GM19467 (cell line): ENCODE measurements around the gene EDEM3.

Experiments used
- ATAC-seq: cut with Tn5 transposase; IDR thresholded peaks from one replicate; pipeline ENCODE4 v1.9.1; 2021; ENCODE audit warnings: mild to moderate bottlenecking, moderate library complexity; ENCODE audit not compliant: unreplicated experiment

Gene EDEM3

DNA sequence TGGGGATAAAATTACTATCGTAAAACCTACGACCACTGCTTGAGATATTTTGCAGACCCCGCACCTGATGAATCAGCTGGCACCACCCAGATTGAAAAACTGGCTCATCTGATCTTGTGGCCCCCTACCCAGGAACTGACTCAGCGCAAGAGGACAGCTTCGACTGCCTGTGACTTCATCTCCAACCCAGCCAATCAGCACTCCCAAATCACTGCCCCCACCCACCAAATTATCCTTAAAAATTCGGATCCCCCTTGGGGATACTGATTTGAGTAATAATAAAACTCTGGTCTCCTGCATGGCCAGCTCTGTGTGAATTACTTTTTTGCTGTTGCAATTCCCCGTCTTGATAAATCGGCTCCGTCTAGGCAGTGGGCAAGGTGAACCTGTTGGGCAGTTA lies 81.4 kb downstream of the EDEM3 start:
- no peak for ATAC-seq

DNA sequence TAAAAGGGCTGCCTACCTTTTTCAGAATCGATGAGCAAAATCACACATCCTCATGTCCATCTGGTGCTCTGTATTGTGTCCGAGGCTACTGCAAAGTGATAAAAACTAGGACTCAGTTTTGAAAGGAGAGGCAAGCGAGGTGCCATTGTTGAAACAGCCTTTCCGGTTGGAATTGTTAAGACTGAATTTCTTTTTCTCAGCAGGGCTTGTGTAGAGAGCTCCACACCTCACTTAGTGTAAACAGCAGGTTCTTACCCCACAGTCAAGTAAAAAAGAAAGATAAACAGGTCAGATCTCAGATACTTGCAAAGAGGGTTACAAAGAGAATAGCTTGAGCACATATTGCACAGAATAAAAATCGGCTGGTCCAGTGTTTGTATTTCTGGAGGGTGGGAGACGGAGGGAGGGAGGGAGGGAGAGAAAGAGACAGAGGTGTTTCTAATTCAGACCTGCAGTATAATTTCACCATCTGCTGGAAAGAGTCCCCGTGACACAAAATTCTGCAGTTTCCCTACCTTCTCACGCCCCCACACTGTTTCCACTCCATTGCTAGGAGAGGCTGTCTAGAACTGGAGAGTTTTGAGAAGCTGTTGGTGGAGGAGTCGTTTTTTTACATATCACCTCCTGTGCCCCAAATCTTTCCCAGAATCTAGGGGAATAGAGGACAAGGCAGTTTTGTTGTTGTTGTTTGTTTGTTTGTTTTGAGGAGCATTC lies 82.5 kb downstream of the EDEM3 start:
- no peak for ATAC-seq

DNA sequence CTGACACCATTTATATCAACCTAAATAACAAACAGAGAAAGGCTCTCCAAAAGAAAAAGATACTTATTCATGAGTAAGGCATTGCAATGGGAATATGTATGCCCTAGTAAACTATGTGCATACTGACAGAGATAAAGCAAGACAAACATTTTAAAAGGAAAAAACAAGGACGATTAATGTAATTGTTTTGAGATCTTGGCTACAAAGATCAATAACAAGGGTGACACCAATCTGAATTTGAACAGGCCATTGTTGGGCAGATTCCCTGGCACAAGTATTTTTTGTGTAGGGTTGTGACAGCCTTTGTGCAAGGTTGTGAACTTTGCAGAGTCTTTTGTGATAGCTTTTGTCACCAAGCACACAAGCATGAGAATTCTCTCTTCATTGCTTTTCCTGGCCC lies 85.3 kb downstream of the EDEM3 start:
- ATAC-seq: no peak

DNA sequence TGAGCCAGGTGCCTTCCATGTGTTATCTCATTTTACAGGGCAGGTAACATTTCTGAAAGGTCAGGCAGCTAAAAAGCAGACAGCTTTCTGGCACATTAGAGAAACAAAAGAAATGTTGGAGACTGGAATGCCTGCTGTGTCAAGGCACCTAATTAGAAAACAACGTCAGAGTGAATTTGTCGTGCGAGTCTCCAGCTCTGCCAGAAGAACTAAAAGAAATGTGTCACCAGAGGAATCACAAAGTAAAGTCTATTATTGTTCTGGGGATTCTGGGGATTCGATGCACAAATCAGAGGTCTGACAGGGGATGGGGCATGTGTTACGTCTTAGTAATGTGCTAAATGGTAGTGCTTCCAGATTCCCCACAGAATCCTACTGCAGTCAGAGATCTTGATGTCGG lies 89.3 kb downstream of the EDEM3 start:
- no peak for ATAC-seq

- no peak for ATAC-seq
Observed at GRCh38 chr1:184664661-184665060, 90.0 kb downstream of the EDEM3 start.

DNA sequence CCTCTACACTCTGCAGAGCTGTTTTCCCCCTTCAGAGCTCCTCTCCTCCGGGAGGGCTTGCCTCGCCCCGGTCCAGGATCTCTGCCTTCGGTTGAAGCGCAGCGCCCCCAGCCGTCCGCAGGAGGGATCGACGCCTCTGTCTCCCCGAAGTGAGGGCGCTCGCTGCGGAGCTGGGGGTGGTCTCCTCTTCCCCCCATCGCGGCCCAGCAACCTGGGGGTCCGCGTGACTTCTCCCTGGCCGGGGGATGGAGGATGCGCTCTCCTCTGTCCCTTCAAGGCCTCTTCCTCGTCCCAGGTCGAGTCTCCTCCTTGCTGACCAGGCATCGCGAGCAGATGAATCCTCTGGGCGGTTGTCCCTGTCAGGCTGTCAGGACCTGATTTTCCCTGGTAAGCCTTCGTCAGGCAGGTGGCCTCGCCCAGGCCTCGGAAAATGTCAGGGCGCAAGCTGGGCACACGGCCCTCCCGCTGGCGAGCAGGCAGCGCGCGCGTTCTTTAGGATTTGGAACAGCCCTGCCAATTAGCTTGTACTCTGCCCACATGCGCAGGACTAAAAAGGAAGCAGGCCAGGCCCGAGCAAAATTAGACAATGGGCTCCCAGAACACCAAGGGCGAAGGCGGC lies 90.5 kb downstream of the EDEM3 start:
- ATAC-seq: no peak

DNA sequence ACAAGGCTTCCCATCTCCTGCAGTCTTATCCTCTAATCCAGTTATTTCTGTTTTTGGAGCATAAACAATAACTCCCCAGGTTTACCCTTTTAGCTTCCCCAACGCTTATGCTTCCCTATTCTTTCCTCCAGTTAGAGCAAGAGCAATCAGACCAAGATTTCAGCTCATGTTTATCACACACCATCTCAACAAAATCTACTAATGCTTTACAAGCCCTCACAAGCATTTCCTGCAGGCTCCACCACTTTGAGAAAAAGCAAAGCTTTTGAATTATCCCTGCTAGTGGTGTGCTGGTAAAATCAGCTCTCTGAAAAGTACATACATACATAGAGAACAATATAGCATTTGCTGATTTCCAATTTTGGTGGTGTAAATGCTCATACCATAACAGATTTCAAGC lies 92.9 kb downstream of the EDEM3 start:
- ATAC-seq: no peak

GRCh38 chr1:184660462-184661191 lies 94.0 kb downstream of the EDEM3 start:
- no peak for ATAC-seq

- no peak for ATAC-seq
Observed at GRCh38 chr1:184658055-184658454, 96.6 kb downstream of the EDEM3 start.

DNA sequence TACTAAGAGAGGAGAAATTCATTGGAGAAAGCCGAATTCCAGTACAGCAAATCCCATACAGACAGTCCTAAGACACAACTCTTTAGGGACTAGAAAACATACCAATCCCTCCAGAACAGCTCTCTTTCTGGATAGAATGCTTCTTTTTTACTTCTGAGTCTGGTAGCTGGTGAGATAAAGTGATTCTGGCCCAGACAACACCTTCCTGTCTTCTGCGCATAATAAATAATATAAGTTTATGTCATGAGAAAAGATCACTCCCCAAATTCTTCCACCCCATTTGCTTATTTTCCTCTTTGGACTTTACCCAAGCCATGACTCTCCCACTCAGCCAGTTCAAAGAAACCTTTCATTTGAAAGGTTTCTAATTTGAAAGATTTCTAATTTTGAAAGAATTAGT lies 98.4 kb downstream of the EDEM3 start:
- no peak for ATAC-seq

DNA sequence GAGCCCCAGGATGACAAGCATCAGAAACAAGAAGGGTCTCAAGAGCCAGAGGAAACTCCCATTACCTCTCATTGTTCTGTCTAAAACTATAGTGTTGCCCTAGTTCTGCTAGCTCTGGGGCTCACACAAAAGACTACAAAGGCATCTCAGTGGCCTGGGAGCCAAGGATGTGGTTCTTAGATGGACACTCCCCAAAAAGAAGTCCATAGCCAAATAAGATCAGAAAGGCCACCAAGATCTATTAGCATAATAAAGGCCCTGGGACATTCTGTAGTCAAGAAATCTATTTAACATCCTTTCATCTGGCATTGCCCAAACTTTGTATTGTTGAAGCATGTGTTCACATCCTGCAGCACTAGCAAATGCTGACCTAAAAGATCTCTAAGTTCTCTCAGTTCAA lies 99.5 kb downstream of the EDEM3 start:
- ATAC-seq: no peak

- ATAC-seq: no peak
Observed at GRCh38 chr1:184650177-184650866, 104.3 kb downstream of the EDEM3 start.

GRCh38 chr1:184649451-184649888 lies 105.2 kb downstream of the EDEM3 start:
- ATAC-seq: no peak

GRCh38 chr1:184648856-184649201 lies 105.8 kb downstream of the EDEM3 start:
- ATAC-seq: no peak

- no peak for ATAC-seq
Observed at GRCh38 chr1:184648160-184648855, 106.3 kb downstream of the EDEM3 start.

GRCh38 chr1:184647471-184647870 lies 107.2 kb downstream of the EDEM3 start:
- ATAC-seq: no peak

DNA sequence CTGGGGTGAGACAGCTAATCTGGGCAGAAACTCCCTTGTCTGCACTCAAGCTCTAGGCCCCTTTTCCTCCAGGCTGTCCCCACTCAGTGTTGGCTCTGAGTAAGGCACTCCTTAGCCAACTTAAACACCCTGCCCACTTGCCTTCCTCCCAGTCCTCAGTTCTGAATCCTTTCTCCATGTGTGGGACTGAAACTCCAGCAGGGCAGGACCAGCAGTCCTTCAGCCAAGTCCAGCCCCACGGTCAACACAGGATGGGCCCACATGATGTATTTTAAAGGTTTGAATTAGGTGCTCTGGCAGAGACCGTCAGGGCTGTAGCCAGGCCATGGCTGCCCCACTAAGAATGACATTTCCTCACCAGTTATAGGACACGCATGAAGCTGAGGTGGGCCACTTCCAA lies 107.8 kb downstream of the EDEM3 start:
- ATAC-seq: no peak

- ATAC-seq: no peak
Observed at GRCh38 chr1:184646178-184646701, 108.4 kb downstream of the EDEM3 start.

GRCh38 chr1:184644771-184645170 lies 109.9 kb downstream of the EDEM3 start:
- no peak for ATAC-seq

GRCh38 chr1:184643661-184644060 lies 111.0 kb downstream of the EDEM3 start:
- no peak for ATAC-seq

DNA sequence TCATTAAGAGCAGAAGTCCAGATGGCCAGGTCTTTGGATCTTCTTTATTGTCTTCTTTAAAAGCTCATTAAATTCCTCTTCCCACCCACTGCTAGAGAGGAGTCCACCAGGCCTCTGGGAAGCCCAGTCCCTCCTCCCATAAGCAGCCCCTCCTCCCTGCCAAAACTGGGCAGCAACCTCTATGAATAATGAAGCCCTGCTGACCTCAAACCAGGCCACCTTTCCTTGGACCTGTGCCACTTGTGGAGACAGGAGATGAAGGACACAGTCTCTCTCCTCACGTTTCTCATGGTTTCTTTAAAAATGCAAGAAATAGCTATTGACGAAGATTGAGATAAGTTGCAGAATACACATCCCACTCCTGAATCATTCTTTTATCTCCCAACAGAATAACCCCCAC lies 112.8 kb downstream of the EDEM3 start:
- ATAC-seq: no peak
